NCI-H2196 treated with DMSO at 0.1 percent for 48 hours (cell line): ENCODE measurements around the gene ZPLD1.

Source experiments
- DNase-seq: peaks from one replicate; lab custom pipeline; 2025; ENCODE audit not compliant: unreplicated experiment; lab: John Stamatoyannopoulos, UW

Gene ZPLD1

GRCh38 chr3:102525624-102526023, 90.8 kb downstream of the ZPLD1 start:
- no peak for DNase-seq

GRCh38 chr3:102526865-102527264, 92.0 kb downstream of the ZPLD1 start:
- no peak for DNase-seq

GRCh38 chr3:102528727-102529126, 93.9 kb downstream of the ZPLD1 start:
- DNase-seq, result no peak
